ENCODE measurements around the gene FLT3.

DNA sequence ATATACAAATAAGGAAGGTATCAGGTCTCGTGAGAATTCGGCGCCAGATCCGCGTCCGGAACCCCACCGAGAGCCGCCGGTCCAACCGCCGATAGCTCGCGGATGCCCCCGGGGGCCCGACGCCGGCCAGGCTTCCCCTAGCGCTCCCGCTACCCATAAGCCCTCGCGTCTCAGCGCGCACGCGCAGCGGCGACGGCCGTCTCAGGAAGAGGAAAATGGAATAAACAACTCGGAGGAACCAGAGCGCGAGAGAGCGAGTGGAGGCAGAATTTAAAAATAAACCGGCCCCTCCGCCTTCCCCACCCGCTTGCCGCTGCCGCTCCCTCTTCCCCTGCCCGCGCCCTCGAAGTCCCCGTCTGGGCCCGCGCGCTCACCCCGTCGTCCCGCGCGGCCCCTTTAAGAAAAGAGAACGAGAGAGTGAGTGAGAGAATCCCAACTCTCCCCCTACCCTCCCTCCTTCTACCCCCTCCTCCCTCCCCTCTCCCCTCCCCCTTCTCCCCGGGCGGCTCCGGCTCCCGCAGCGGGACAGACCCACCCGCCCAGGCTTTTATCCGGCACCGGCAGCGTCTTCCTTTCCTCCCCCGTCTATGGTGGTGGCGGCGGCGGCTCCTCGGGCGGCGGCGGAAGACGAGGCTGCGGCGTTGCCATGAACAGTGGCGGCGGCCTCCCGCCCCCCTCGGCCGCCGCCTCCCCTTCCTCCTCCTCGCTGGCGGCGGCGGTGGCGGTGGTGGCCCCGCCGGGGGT lies 37.8 kb upstream of the FLT3 start, which contains the start of gene PAN3:
- TF ChIP-seq CTCF (IDR thresholded peaks at IDR 0.05) = peak in 1 of 3 experiments; percentile 19
- TF ChIP-seq EP300 (IDR thresholded peaks at IDR 0.05) = no peak
- TF ChIP-seq POLR2A (IDR thresholded peaks at IDR 0.05; ENCODE audit: low read depth) = no peak
- TF ChIP-seq POLR2AphosphoS5 (IDR thresholded peaks at IDR 0.05) = peak; percentile 82 to 94

All from esophagus muscularis mucosa (tissue), 4 donors.